ENCODE data around the gene DCST2. TPM values are rescaled to one million over a fixed set of nuclear protein-coding genes. Genes with fewer than 3 reads are reported as not detected.

The DCST2 gene
- total RNA-seq, 4 donors from 2014 or later = 3.8 to 11.5 (median 6.3) TPM

- intact Hi-C loops (cut with DNase I; ENCODE audit: low total_unique reads) = no loop called here
- WGBS, 2 donors = 38 to 42% methylated on average over 17 to 21 of the region's 21 CpGs
- peak; percentile 82 to 97 for DNase-seq (ENCODE audit: low spot score in 2 of 2)
- TF ChIP-seq POLR2A (IDR thresholded peaks at IDR 0.05) = no peak
- peak in 1 of 3 donors; percentile 97 for TF ChIP-seq CTCF (IDR thresholded peaks at IDR 0.05)
- H3K4me3 ChIP-seq (ENCODE audit: low read depth, poor library complexity, severe bottlenecking) = no peak overlapping the region
Measured at GRCh38 chr1:155061381-155062150, 28.0 kb upstream of the DCST2 start.

- intact Hi-C loops (cut with DNase I; ENCODE audit: low total_unique reads) = no loop called here
- WGBS, 2 donors = 73 to 84% methylated on average over 8 of the region's 8 CpGs
Measured at GRCh38 chr1:155060736-155061135, 27.2 kb upstream of the DCST2 start.

GRCh38 chr1:155057788-155058211 is 24.2 kb upstream of the DCST2 start:
- intact Hi-C loops (cut with DNase I; ENCODE audit: low total_unique reads) = loop anchor here (10.0 kb wide), 1 partner anchor 103 kb away; the partner anchor contains the start of gene PBXIP1
- no peak overlapping the region for H3K4me3 ChIP-seq (ENCODE audit: low read depth, poor library complexity, severe bottlenecking)
- no peak for DNase-seq (ENCODE audit: low spot score in 2 of 2)
- TF ChIP-seq CTCF (IDR thresholded peaks at IDR 0.05) = no peak
- no peak for TF ChIP-seq POLR2A (IDR thresholded peaks at IDR 0.05)
- WGBS, 2 donors = 82 to 92% methylated on average over 7 to 9 of the region's 13 CpGs

More at GRCh38 chr1:155060736-155061135, 27.2 kb upstream of the DCST2 start:
- no peak overlapping the region for H3K4me3 ChIP-seq (ENCODE audit: low read depth, poor library complexity, severe bottlenecking)
- DNase-seq (ENCODE audit: low spot score in 2 of 2) = no peak
- no peak for TF ChIP-seq CTCF (IDR thresholded peaks at IDR 0.05)
- TF ChIP-seq POLR2A (IDR thresholded peaks at IDR 0.05) = no peak

GRCh38 chr1:155057104-155057503 is 23.5 kb upstream of the DCST2 start:
- TF ChIP-seq CTCF (IDR thresholded peaks at IDR 0.05) = no peak
- no peak for TF ChIP-seq POLR2A (IDR thresholded peaks at IDR 0.05)
- intact Hi-C loops (cut with DNase I; ENCODE audit: low total_unique reads) = loop anchor here (10.0 kb wide), 1 partner anchor 102 kb away; the partner anchor contains the start of gene PBXIP1
- no peak for DNase-seq (ENCODE audit: low spot score in 2 of 2)
- 84 to 95% methylated on average over 8 of the region's 8 CpGs for WGBS, 2 donors
- no peak overlapping the region for H3K4me3 ChIP-seq (ENCODE audit: low read depth, poor library complexity, severe bottlenecking)

- TF ChIP-seq CTCF (IDR thresholded peaks at IDR 0.05) (no peak), POLR2A (IDR thresholded peaks at IDR 0.05) (no peak)
- H3K4me3 ChIP-seq (ENCODE audit: low read depth, poor library complexity, severe bottlenecking) = no peak overlapping the region
- WGBS, 2 donors = 53 to 74% methylated on average over 7 of the region's 7 CpGs
- intact Hi-C loops (cut with DNase I; ENCODE audit: low total_unique reads) = loop anchor here (5.0 to 10.0 kb wide), 2 partner anchors 99 to 146 kb away; partner anchors contain the start of gene PBXIP1
- DNase-seq (ENCODE audit: low spot score in 2 of 2) = no peak
Measured at GRCh38 chr1:155053531-155054105, 20.0 kb upstream of the DCST2 start.

All from lower leg skin (tissue), 4 donors.